Stomach smooth muscle (tissue), 2 donors: ENCODE data around the gene NADSYN1.

ENCODE experiments used
- H3K27ac ChIP-seq: one replicate; pipeline ENCODE4 v1.7.0; 2013; ENCODE audit warnings: mild to moderate bottlenecking, low read length, inconsistent platforms
- H3K27me3 ChIP-seq, 2 donors: one replicate each; pipeline ENCODE4 v1.7.0; 2013; ENCODE audit warnings: low read length in 2 of 2; ENCODE audit not compliant: insufficient read depth in 2 of 2, control insufficient read depth in 1 of 2
- H3K36me3 ChIP-seq, 2 donors: one replicate each; pipeline ENCODE4 v1.7.0; 2013; ENCODE audit warnings: low read length in 2 of 2; ENCODE audit not compliant: control insufficient read depth in 2 of 2, insufficient read depth in 2 of 2
- H3K4me1 ChIP-seq: one replicate; pipeline ENCODE4 v1.7.0; 2013; ENCODE audit warnings: low read length; ENCODE audit not compliant: control insufficient read depth, insufficient read depth
- H3K4me3 ChIP-seq, 2 donors: one replicate each; pipeline ENCODE4 v1.7.0; 2013; ENCODE audit warnings: low read length in 2 of 2
- H3K9ac ChIP-seq, 2 donors: one replicate each; pipeline ENCODE4 v1.7.0; 2013; ENCODE audit warnings: low read length in 2 of 2, mild to moderate bottlenecking in 1 of 2
- H3K9me3 ChIP-seq, 2 donors: one replicate each; pipeline ENCODE4 v1.7.0; 2013; ENCODE audit warnings: low read length in 2 of 2; ENCODE audit not compliant: control insufficient read depth in 2 of 2
- donor health status: healthy.
- donor health status: Pancreatic carcinoma.

NADSYN1 gene

DNA sequence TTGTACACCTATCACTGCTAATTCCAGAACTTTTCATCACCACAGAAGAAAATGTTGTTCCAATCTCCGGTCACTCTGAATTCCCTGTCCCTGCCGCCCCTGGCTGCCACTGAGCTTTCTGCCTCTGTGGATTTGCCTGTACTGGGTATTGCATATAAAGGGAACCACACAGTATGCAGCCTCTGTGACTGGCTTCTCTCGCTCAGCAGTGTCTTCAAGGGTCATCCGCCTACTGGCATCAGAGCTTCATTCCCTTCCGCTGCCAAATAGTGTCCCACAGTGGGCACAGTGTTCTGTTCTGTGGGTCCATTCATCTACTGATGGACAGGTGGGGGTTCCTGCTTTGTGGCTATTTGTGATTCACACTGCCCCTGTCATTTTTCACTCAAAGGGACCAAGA is 10.1 kb upstream of the NADSYN1 start:
- Histone ChIP-seq H3K4me1 (peaks cover 6% of the 10 kb centered on the region), H3K27me3 (no peaks in the 10 kb centered on the region), H3K9ac (no peak overlapping the region), H3K9me3 (no peaks in the 10 kb centered on the region), H3K27ac (no peak overlapping the region), H3K4me3 (no peak overlapping the region), H3K36me3 (peaks cover 8 to 24% of the 10 kb centered on the region in 2 donors)

DNA sequence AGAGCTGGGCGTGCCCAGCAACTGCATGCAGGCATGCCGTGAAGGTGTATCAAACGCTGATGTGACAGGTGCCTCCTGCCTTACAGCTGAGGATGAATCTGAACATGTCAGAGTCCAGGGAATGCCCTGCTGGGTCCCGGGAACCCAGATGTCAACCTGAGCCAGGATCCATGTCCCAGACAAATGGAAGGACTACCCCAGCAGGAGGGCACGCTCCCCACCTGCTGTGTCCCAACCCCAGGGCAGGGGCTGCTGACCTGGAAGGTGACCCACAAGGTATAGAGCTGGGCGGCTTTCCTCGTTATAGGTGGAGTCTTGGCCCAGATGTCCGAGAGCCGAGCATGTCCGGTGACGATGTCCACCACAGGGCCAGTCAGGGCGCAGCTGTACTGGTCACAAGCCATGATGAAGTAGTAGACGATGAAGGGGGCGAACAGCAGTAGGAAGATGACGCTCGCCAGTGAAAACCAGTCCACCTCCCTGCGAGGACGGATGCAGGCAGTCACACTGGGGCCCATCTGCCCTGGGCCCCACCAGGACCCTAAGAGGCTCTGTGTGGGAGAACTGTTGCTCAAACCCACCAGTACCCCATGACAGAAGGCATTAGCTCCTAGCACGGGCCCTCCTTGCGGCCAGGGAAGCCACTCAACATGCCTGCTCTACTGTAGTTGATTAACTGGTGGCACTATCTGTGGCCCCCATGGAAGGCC is 9.1 kb upstream of the NADSYN1 start:
- Histone ChIP-seq H3K4me1 (peaks cover 11% of the 10 kb centered on the region), H3K27ac (no peak overlapping the region), H3K9me3 (no peaks in the 10 kb centered on the region), H3K4me3 (no peak overlapping the region), H3K9ac (no peak overlapping the region), H3K27me3 (no peaks in the 10 kb centered on the region), H3K36me3 (peaks cover 8 to 22% of the 10 kb centered on the region in 2 donors)

DNA sequence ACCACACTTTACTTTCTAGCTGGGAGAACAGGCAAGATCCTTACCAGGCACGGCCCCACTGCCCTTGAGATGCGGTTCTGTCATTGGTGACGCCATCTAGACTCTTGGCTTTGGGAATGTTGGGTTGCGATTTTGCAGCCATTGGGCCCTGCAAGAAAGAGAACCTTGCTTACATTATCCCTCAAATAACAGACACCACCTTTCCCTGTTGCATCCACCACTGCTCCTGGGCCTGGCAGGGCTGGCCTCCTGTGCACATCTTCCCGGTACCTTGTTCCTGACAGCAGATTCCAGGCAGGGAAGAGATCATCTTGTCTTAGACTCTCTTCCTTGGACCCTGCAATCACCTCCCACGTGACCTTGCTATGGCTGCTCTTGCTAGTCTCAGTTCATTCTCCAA is 8.2 kb upstream of the NADSYN1 start:
- Histone ChIP-seq H3K36me3 (peaks cover 8 to 16% of the 10 kb centered on the region in 2 donors), H3K4me1 (peaks cover 19% of the 10 kb centered on the region), H3K27me3 (no peaks in the 10 kb centered on the region), H3K27ac (no peak overlapping the region), H3K9ac (no peak overlapping the region), H3K9me3 (no peaks in the 10 kb centered on the region), H3K4me3 (no peak overlapping the region)

DNA sequence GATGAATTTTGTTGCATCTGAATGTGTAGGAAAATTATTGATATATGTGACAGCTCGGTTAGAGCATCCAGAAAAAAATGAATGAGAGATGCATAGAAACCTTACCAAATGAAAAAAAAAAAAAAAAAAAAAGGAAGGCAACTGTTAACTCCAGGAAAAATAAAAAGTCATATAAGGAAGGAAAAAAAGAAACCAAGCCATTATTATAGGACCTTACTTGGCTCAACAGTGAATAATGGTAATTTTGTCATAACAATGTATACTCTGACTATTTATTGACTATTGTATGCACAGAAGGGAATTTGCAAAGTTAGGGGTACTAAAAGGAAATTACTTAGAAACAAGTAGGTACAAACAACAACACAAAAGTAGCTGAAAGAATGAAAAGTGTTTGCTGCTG is 6.9 kb upstream of the NADSYN1 start:
- Histone ChIP-seq H3K36me3 (peaks cover 5 to 10% of the 10 kb centered on the region in 2 donors), H3K4me3 (no peak overlapping the region)

DNA sequence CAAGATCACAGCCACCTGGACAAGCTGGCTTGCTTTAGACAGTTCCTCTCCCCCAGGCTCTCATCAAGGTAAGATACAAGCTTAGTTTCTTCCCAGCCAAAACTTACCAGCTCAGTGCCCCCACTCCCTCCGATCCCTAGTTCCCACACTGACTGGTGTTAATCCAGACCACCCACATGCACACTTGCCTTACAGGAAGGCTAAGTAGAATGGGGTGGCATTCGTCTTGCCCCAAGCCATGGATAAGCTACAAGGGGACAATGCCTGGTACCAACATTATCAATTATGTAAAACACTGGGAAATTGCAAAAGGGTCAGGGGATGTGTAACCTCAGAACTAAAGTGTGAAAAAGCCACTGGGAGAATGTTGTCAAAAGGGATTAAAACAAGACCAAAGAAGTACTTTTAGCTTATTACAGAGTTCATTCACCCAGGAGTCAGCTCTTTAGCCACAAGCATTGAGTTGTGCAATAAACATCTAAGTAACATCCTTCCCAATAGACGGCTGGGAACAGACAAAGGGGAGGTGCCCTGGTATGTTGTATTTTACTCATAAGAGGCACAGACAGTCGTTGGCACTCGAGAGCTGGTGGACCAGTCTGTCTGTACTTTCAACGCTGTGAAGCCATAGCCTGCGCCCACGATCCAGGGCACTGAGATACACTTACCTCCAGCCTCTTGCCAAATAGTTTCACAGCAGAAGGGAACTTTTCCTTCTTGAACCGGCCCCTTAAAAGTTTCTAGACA is 5.9 kb upstream of the NADSYN1 start:
- H3K36me3 ChIP-seq = peaks cover 5 to 8% of the 10 kb centered on the region in 2 donors
- H3K9me3 ChIP-seq = no peaks in the 10 kb centered on the region
- peak overlapping the region in 1 of 2 donors; percentile 97 for H3K4me3 ChIP-seq
- H3K9ac ChIP-seq = peak overlapping the region in 1 of 2 donors; percentile 36
- peaks cover 22% of the 10 kb centered on the region for H3K4me1 ChIP-seq
- no peaks in the 10 kb centered on the region for H3K27me3 ChIP-seq
- H3K27ac ChIP-seq = peak overlapping the region; percentile 37

More for the DNA sequence above, 6.9 kb upstream of the NADSYN1 start:
- no peaks in the 10 kb centered on the region for H3K9me3 ChIP-seq
- no peak overlapping the region for H3K9ac ChIP-seq
- peaks cover 19% of the 10 kb centered on the region for H3K4me1 ChIP-seq
- H3K27me3 ChIP-seq = no peaks in the 10 kb centered on the region
- H3K27ac ChIP-seq = no peak overlapping the region

DNA sequence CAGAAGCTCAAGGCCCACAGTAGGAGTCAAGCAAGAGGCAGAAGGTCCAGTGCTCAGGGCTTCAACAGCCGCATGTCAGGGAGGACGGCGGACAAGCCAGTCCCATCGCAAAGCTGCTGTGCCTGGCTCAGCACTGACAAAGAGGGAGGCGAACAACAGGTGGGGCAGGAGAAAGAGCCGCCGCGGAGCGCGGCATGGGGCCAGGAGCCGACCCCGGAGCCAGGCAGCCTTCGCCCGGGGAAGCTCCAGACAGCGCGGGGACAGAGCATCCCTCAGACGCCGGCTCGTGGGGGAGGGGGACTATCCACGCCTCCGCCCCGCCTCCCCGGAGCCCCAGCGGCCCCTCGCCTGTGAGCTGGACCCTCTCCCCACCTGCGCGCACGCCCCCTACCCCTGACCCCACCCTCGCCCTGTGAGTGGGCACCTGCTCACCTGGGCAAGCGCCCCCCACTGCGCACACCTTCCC is 5.2 kb upstream of the NADSYN1 start:
- H3K9me3 ChIP-seq = no peaks in the 10 kb centered on the region
- peaks cover 24% of the 10 kb centered on the region for H3K4me1 ChIP-seq
- H3K27me3 ChIP-seq = no peaks in the 10 kb centered on the region
- H3K4me3 ChIP-seq = peak overlapping the region; percentile 97
- H3K9ac ChIP-seq = peak overlapping the region; percentile 47 to 88
- H3K27ac ChIP-seq = peak overlapping the region; percentile 37
- peaks cover 5 to 7% of the 10 kb centered on the region in 2 donors for H3K36me3 ChIP-seq

DNA sequence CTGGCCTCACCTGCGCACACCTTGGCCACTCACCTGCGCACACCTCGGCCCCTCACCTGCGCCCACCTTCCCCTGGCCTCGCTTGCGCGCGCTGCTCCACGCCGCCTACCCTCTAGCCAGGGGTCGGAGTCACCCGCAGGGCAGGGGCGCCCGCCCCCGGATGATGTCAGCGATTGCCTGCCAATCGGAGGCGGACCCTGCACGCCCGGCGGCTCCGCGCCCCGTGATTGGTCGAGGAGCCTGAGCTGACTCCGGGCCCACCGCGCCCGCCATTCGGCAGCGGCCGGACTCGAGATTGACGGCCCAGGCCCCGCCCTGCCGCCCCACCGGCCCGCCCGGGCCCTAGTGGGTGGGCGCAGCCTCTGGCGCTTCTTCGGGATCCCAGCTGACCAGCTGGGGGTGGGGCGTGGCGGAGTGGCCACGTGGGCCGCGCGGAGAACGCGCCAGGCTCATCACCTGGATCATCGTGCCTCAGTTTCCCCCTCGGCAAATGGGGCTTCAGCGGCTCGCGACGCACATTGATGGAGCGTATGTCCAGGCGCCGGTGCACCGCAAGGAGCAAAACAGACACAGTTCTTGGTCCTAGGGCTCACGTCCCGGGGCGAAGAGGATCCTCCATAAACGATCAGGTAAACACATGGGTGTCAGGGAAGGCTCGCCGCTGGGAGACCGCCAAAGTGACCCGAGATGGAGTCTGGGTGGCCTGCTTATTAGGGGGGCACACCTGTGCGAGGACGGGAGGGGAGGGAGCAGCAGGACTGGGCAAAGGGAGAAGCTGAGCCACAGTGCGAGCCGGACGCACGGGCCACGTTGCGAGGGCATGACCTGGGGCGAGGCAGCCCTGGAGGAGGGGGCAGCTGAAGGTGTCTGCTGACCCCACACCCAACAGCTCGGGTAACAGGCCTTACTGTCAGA is 4.5 kb upstream of the NADSYN1 start, which contains the start of gene DHCR7:
Gene DHCR7, minus strand, starts transcription at position 137 of the 915 bp plus-strand sequence. CDS start 3,441 bp downstream, outside the sequence.
- peak within 1 kb of the TSS; percentile 55 for H3K27ac ChIP-seq
- no peaks in the 10 kb centered on the region for H3K9me3 ChIP-seq
- no peaks in the 10 kb centered on the region for H3K27me3 ChIP-seq
- peak within 1 kb of the TSS; percentile 88 for H3K9ac ChIP-seq
- peaks cover 24% of the 10 kb centered on the region for H3K4me1 ChIP-seq
- peaks cover 3% of the 10 kb centered on the region in 2 donors for H3K36me3 ChIP-seq
- H3K4me3 ChIP-seq = peak within 1 kb of the TSS; percentile 97

DNA sequence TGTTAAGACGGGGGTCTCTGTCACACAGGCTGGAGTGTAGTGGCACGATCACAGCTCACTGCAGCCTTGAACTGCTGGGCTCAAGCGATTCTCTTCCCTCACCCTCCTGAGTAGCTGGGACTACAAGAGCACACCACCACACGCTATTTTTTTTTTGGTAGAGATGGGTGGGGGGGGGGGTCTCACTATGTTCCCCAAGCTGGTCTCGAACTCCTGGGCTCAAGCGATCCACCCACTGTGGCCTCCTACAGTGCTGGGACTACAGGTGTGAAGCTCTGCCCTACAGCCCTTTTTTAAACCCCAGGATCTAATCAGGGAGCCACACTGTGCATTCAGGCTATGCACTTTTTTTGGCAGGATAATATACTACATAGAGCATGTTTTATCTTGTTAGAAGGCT is 3.4 kb upstream of the NADSYN1 start:
- peaks cover 33% of the 10 kb centered on the region for H3K4me1 ChIP-seq
- peak overlapping the region; percentile 55 for H3K27ac ChIP-seq
- H3K4me3 ChIP-seq = peak overlapping the region; percentile 97
- H3K9ac ChIP-seq = peak overlapping the region in 1 of 2 donors; percentile 88
- H3K36me3 ChIP-seq = no peaks in the 10 kb centered on the region
- H3K27me3 ChIP-seq = no peaks in the 10 kb centered on the region
- H3K9me3 ChIP-seq = no peaks in the 10 kb centered on the region

DNA sequence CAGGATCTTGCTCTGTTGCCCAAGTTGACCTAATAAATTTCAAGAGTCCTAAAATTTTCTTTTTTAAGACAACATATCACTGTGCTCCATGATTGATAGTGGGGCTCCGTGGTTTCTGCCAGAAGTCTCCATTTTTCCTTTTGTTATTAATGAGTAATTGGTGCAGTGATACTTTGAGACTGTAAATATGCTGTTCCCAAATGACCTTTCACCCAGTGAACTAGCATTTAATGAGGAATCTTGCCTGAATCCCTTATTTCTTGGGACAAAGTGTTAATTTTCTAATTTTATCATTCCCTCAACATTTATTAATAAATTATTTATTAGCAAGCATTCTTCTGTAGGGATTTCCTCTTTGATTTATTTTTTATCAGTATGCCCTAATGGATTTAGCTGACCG is 2.5 kb upstream of the NADSYN1 start:
- no peak overlapping the region for H3K9ac ChIP-seq
- peaks cover 0 to 3% of the 10 kb centered on the region in 2 donors for H3K36me3 ChIP-seq
- H3K4me3 ChIP-seq = no peak overlapping the region
- no peaks in the 10 kb centered on the region for H3K27me3 ChIP-seq
- H3K27ac ChIP-seq = no peak overlapping the region
- peaks cover 37% of the 10 kb centered on the region for H3K4me1 ChIP-seq
- no peaks in the 10 kb centered on the region for H3K9me3 ChIP-seq

DNA sequence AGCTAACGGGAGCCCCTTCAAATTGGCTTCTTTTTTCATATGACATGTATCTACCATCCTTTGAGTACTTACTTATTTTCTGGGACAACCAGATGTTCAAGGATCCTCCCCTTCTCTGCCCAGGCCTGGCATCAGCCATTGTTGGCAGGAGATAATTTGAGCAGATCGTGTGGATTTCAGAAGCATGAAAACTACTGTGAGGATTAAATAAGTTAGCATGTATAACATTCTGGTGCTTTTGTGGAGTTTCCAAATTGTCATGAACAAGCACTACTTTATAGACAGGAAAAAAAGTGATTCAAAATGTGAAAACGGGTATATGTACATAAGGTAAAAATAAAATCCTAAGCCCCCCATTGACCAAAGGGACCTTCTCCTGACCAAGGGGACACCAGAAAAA is 2.1 kb upstream of the NADSYN1 start:
- Histone ChIP-seq H3K36me3 (peaks cover 0 to 8% of the 10 kb centered on the region in 2 donors), H3K27me3 (no peaks in the 10 kb centered on the region), H3K9ac (no peak overlapping the region), H3K9me3 (no peaks in the 10 kb centered on the region), H3K27ac (no peak overlapping the region), H3K4me1 (peaks cover 37% of the 10 kb centered on the region), H3K4me3 (no peak overlapping the region)
